DND-41 (cell line): Measurements from ENCODE around the gene SPPL2B.

ENCODE experiments used
- EZH2 ChIP-seq: IDR thresholded peaks from 3 replicates; pipeline ENCODE4 v1.6.1; 2012; ENCODE audit warnings: borderline replicate concordance, low read depth, mild to moderate bottlenecking, moderate library complexity, low read length, inconsistent platforms; ENCODE audit not compliant: severe bottlenecking
- TF ChIP-seq, protein P1 (sequence below): IDR thresholded peaks from 2 replicates; pipeline ENCODE4 v1.5.1; 2012; ENCODE audit warnings: borderline replicate concordance, low read length, moderate library complexity, mild to moderate bottlenecking; ENCODE audit not compliant: poor library complexity, severe bottlenecking; ENCODE audit errors: extremely low read depth

DNA sequence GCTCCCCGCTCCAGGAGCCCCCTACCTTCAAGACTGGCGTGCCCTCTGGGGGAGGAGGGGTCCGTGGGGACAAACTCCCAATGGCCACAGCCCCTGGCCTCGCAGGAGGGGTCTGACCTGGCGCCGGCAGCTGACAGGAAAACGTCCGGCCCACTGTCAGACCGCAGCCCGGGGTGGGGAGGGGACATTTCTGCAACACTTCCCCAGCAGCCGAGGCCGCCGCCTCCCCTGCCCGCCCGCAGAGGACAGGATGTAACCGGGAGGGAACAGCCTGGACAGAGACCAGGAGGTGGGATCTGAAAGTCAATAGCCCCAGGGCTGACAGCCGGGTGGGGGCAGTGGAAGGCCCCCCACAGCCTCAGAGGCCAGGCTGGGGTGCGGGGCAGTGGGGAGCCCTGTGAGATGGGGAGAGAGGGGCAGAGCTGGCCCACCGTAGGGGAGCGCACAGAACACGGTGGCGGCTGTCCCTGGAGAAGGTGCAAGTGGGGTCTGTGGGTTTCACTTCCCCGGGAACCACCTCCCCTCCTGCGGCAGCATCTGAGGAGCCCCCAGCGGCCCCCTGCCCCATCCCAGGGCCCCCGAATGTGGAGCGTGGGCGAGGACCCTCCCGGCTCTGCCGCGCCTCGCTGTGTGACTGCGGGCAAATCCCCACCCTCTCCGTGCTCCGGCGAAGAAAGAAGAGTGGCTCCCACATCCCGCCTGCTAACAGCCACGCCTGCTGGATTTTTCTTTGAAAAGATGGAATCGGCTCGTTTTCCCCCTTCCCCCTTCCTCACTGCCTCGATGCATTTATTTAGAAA, 46.2 kb upstream of the SPPL2B start, which contains the start of gene PEAK3:
- TF ChIP-seq, protein P1, sequence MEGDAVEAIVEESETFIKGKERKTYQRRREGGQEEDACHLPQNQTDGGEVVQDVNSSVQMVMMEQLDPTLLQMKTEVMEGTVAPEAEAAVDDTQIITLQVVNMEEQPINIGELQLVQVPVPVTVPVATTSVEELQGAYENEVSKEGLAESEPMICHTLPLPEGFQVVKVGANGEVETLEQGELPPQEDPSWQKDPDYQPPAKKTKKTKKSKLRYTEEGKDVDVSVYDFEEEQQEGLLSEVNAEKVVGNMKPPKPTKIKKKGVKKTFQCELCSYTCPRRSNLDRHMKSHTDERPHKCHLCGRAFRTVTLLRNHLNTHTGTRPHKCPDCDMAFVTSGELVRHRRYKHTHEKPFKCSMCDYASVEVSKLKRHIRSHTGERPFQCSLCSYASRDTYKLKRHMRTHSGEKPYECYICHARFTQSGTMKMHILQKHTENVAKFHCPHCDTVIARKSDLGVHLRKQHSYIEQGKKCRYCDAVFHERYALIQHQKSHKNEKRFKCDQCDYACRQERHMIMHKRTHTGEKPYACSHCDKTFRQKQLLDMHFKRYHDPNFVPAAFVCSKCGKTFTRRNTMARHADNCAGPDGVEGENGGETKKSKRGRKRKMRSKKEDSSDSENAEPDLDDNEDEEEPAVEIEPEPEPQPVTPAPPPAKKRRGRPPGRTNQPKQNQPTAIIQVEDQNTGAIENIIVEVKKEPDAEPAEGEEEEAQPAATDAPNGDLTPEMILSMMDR = no peak
- TF ChIP-seq EZH2 = no peak
